HG03378 (cell line): ENCODE data around the gene CPA4.
"Not testable (repeated sequence)": the region's sequence is repeated elsewhere in the genome, so short reads cannot be mapped to it uniquely, and the experiment has no call there.

ENCODE experiments used
- ATAC-seq: cut with Tn5 transposase; IDR thresholded peaks from one replicate; pipeline ENCODE4 v1.9.1; 2021; ENCODE audit warnings: mild to moderate bottlenecking, moderate library complexity; ENCODE audit not compliant: unreplicated experiment

Gene CPA4, protein sequence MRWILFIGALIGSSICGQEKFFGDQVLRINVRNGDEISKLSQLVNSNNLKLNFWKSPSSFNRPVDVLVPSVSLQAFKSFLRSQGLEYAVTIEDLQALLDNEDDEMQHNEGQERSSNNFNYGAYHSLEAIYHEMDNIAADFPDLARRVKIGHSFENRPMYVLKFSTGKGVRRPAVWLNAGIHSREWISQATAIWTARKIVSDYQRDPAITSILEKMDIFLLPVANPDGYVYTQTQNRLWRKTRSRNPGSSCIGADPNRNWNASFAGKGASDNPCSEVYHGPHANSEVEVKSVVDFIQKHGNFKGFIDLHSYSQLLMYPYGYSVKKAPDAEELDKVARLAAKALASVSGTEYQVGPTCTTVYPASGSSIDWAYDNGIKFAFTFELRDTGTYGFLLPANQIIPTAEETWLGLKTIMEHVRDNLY

DNA sequence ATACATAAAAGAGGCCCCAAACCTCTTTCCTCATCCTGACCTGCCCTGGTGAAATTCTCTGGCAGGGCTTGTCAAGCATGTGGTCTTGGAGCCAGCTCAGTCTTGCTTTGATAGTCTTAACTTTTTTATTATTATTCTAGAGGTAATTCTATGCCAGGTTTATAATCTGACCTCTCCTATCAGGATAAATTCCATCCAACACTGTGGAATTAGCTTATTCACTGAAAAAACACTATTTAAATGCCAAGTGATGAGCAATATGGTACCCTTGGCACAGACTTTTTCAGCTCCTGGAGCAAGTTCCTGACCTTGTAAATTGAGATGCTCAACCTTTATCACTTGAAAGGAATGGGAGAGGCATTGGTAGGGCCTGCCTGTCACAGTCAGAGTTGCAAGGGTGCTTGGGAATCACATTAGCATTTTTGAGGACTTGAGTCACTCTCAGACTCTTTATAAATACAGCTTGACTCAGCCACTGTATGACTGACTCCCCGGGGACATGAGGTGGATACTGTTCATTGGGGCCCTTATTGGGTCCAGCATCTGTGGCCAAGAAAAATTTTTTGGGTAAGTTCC is at the start of gene CPA4:
TSS of gene CPA4 (plus strand) at position 480 of the 576 bp plus-strand sequence. CDS start at position 500, 20 bp downstream.
- peak; percentile 47 for ATAC-seq

DNA sequence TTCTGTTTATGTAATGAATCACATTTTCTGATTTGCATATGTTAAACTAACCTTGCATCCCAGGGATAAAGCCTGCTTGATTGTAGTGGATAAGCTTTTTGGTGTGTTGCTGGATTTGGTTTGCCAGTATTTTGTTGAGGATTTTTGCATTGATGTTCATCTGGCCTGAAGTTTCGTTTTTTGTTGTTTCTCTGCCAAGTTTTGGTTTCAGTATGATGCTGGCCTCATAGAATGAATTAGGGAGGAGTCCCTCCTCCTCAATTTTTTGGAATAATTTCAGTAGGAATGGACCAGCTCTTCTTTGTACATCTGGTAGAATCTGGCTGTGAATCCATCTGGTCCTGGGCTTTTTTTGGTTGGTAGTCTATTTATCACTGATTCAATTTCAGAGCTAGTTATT is 49.5 kb upstream of the CPA4 start:
- ATAC-seq, result not testable (repeated sequence)

DNA sequence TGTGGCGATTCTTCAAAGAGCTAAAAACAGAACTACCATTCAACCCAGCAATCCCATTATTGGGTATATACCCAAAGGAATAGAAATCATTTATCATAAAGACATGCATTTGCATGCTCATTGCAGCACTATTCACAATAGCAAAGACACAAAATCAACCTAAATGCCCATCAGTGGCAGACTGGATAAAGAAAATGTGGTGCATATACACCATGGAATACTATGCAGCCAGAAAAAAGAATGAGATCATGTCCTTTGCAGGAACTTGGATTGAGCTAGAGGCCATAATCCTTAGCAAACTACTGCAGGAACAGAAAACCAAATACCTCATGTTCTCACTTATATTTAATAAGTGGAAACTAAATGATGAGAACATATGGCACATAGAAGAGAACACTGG is 46.5 kb upstream of the CPA4 start:
- not testable (repeated sequence) for ATAC-seq

DNA sequence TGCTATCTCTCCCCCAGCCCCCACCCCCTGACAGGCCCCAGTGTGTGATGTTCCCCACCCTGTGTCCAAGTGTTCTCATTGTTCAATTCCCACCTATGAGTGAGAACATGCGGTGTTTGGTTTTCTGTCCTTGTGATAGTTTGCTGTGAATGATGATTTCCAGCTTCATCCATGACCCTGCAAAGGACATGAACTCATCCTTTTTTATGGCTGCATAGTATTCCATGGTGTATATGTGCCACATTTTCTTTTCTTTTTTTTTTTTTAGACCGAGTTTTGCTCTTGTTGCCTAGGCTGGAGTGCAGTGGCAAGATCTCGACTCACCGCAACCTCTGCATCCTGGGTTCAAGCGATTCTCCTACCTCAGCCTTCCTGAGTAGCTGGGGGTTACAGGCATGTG is 44.1 kb upstream of the CPA4 start:
- not testable (repeated sequence) for ATAC-seq

DNA sequence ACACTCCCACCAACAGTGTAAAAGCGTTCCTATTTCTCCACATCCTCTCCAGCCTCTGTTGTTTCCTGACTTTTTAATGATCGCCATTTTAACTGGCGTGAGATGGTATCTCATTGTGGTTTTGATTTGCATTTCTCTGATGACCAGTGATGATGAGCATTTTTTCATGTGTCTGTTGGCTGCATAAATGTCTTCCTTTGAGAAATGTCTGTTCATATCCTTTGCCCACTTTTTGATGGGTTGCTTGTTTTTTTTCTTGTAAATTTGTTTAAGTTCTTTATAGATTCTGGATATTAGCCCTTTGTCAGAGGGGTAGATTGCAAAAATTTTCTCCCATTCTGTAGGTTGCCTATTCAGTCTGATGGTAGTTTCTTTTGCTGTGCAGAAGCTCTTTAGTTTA is 43.3 kb upstream of the CPA4 start:
- ATAC-seq, result not testable (repeated sequence)

DNA sequence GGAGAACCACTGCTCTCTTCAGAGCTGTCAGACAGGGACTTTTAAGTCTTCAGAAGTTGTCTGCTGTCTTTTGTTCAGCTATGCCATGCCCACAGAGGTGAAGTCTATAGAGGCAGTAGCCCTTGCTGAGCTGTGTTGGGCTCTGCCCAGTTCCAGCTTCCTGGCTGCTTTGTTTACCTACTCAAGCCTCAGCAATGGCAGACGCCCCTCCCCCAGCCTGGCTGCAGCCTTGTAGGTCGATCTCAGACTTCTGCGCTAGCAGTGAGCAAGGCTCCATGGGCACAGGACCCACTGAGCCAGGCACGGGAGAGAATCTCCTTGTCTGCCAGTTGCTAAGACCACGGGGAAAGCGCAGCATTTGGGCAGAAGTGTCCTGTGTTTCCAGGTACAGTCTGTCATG is 38.4 kb upstream of the CPA4 start:
- ATAC-seq, result no peak

DNA sequence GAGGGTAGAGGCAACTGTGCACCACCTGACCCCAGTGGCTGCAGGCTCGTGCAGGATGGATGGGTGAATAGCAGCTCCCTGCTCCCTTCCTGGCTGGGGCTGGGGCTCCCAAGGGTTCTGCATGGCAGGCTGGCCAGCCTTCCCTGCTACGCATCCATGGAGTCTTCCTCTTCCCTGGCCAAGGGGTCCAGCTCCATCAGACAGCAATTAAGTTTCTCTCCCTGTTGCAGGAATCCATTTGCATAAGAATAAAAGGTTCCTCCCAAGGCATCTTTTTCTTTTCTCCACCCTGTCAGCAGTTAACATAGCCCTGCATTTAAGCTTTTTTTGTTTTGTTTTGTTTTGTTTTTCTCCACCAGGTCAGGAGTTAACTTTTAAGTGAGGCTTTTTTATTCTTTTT is 36.3 kb upstream of the CPA4 start:
- no peak for ATAC-seq

DNA sequence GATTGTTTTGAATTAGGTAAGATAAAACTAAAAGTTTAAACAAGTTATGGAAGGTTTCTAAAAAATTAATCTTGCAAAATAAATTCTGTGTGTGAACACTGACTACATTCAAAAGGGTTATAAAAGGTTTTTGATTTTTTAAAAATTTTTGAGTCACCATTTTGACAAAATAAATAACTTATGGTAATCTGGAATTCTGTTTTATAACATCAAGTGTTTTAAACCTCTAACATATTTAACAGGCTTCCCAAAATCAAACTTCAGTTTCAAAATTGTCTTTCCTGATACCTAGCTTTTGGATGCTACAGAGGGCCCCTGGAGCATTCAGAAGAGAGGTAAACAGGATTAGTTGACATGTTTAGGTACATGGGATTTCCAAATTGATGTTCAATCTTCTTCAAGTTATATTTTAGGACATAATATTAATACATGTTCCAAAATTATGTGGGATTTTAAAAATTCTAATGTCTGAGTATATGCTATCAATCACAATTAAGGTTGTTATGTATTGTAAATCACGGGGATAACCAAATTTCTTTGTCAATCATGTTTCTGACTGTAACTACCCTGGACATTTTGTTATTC is 34.4 kb upstream of the CPA4 start:
- no peak for ATAC-seq

DNA sequence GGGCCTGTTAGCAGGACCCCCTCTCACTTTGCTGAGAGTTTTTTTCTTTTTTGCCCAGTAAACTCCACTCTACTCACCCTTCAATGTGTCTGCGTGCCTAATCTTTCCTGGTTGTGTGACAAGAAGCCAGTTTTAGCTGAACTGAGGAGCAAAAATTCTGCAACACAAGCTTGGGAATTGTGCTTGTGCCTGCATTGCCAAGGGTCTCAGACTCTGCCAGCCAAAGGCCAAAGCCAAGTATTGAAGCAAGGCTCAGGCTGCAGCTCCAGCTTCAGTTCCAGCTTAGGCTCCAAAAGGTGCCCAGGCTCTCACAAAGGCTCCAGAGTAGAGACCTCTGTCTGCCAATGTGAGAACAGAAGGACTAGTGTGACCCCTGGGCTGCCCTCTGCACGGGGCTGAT is 30.5 kb upstream of the CPA4 start:
- ATAC-seq, result no peak

DNA sequence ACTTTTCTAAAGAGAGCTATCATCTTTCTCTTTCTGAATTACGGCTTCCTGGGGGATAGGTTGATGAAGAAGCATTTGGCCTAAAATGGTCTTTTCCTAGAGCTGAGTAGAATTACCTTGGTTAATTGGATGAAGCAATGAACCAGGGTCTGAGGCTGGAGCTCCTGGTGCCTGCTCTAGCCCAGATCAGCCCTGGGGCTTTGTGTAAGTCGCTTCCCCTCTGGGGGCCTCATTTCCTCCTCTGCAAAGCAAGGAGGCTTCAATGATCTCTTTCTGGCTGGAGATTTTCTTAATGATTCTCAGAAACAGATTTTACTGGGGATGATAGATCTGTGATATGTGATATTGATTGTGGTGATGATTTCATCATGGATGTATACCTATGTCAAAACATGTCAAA is 29.8 kb upstream of the CPA4 start:
- no peak for ATAC-seq

DNA sequence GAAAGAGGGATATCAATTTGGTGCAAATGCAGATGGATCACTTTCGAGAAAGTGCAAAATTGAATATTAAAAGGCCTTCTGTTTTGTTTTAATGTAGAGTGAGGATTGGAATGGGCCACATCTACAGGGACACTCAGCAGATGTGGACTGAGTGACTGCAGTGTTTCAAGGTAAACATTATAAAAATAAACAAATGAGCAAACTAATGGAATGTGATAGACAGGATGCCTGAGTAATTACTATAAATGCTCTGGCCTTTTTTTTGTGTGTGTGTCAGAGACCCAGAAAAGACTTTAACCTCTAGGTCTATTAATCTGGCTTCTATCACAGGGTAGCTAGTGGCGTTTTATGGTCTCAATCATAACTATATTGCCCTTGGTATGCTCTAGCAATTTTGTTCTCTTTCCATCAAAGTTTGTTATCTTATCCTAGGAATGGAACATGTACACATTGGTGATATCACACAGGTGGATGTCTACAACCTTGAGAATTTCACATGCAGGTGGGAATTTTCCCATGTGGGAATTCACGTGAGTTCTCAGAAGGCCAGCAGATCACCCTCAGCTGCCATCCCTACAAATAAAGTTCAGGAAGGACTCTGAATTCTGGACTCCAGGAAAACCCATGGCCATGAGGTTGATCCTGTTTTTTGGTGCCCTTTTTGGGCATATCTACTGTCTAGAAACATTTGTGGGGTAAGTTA is 26.6 kb upstream of the CPA4 start, which contains the start of gene CPA2:
TSS of gene CPA2 (plus strand) at position 606 of the 703 bp plus-strand sequence. CDS start at position 625, 19 bp downstream.
- ATAC-seq, result no peak

DNA sequence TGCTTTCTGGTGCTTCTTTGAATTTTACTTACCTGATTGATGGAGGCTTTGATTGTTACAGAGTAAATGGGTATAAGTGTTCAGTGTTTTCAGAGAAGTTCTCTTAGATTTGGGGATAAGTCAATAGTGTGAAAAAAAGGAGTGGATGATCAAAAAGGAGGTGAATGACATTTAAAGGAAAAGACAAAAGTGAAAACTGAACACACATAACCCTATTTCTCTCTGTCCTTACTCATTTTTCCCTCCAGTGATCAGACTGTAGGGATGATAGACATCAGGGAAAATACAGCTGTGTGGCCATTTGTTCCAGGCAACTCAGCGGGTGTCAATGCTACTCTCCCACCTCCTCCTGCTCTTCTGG is 26.0 kb upstream of the CPA4 start:
- no peak for ATAC-seq

DNA sequence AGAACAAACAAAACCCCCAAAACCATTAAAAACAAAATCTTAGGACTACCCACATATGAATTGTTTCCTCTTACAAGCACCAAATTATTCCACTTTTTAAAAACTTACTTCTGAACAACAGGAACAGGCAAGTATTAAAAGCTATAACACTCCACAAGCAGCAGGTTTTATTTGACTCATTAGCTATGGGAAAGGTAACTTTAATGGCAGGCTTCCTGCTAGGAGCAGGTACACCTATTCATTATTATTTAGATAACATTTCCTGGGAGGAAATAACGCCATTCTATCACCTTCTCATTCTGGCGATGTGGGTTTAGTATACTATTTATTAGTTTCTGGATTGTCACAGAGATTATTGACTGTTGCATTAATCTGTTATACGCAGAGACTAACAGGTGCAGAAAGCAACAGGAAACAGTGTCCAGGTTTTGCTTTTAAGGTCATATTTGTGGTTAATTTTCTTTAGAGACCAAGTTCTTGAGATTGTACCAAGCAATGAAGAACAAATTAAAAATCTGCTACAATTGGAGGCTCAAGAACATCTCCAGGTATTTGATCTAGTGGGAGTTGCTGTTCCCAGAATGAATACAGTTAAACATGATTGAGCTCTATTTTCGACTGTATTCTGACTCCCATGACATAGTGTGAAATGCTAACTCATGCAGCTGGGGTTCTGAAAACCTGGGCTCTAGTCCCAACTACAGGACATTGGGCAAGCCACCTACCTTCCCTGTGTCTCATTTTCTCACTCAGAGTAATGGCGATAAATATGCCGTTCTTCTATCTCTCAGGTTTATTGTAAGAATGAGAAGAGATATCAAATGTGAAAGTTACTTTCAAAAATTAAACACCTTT is 24.3 kb upstream of the CPA4 start:
- ATAC-seq, result no peak

DNA sequence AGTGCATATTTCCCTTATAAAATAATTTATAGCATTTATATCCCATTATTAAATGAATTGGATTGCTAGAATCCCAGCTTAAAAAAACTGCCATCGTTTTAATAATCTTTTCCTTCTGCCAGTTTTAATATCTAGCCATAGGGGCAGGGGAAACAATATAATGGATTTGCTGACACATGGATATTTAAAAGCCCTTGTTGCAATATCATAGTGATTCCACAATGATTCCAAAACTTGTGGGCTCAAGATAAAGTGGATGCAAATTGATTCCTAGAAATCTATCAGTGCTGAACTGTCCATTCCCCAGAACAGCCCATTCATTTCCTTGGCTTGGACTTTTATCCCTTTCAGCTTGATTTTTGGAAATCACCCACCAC is 23.7 kb upstream of the CPA4 start:
- no peak for ATAC-seq

DNA sequence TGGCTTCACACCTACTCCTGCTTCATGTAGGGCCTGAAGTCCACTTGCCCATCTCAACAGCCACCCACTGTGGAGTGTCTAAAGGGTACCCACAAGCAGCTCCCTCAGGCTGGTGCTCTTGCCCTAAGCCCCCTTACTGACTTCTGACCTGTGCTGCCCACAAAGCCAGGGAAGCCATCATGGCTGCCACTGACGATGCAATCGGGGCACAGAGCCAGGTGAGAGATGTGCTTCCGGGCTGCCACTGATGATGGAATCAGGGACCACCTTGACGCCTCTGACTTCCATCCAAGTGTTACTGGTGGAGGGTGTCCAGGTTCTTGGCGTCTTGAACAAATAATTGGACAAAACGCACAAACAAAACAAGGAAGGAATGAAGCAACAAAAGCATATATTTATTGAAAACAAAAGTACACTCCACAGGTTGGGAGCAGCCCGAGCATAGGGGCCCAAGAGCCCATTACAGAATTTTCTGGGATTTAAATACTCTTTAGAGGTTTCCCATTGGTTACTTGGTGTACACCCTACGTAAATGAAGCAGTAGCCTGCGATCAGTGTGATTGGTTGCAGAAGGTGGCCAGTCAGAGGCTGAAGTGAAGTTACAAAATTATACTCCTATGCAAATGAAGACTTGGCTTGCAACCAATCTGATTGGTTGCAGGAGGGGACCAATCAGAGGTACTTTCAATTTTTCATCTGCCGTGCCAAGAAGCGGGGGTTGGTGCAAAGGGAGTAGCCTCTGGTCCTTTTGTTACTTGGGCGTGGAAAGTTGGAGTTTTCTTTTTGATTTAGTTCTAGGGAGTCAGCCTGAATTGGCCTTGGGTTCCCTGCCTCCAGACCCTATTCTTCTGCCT is 21.8 kb upstream of the CPA4 start:
- ATAC-seq, result no peak

DNA sequence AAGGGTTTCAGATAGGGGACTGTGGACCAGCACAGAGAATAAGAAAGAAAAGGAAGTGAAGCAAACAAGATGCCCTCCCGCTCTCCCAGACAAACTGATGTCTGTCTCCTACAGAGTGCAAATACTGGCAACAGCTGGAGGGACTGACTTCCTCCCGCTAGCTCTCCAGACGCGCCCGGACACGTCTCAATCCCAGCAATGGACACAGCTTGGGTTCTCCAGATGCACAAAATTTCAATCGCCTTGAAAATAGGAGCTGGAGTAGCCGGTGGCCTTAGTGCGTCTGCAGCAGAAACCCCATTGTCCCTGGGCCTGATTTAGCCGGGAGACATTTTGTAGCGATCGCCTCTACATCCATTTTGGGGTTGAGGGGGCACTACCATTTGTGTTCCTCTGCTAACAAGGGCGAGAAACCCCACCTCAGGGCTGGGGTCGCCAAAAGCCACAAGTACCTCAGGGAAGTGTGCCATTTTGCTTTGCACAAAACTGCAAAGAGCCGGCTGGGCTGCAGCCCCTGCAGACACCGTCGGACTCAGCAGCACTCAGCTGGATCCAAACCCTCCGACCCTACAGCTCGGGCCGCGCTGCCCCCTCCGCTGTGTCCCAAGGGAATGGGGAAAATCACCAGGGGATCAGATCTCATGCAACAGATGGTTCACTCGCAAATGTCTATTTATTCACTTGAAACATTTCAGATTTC is 20.4 kb upstream of the CPA4 start:
- no peak for ATAC-seq

DNA sequence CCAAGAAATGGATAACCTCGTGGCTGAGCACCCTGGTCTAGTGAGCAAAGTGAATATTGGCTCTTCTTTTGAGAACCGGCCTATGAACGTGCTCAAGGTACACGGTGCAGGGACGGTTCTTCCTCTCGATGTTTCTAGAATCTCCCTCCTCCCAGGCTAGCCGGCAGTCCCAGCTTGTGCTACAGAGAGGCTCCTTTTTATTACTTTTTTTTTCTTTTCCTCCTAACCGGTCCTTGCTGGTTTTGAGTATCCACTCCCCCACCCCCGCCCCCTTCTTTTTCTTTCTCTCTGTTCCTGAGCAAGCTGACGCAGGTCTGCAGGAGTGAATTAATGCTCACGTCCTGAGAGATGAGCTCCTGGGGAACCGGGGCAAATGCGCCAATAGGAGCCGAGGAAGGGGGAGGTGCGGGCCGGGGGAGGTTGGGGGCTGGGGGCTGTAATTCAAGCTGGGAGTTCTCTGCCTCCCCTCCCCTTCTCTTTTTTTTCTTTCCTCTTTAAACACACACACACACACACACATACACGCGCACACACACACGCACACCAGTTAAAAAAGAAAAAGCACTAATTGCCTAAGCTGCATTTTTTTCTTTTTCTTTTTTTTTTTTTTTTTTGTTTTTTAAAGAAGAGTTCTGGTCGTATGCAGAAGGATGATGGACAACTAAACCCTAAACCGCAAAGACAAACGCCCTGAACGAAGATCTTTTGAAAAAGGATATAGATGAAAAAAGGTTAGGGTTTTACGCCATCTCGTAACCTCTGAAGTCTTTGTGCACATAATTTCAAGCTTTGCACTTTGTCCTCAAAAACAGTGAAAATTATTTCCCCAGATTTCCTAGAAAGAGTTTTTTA is 19.7 kb upstream of the CPA4 start:
- ATAC-seq, result no peak

DNA sequence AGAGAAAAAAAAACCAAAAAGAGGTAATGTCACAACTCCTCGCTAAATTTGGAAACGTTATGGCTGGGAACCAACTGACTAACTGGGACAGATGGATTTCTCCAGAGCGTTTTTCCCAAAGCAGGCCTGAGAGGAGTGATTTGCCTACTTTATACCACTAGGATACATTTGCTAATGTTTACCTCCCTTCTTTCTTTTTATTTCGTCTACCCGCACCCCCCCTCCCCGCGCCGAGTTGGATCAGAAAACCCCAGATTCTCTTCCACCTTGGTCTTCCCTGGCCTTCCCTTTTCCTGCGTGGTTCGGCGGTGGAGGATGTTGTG is 19.1 kb upstream of the CPA4 start:
- no peak for ATAC-seq
